B cell (primary cell): ENCODE measurements around the gene PIGM.

Experiments
- EZH2 ChIP-seq: IDR thresholded peaks from 2 replicates; pipeline ENCODE4 v1.6.1; 2012; ENCODE audit warnings: borderline replicate concordance, low read depth, mild to moderate bottlenecking, moderate library complexity, low read length; ENCODE audit not compliant: insufficient read depth, poor library complexity, severe bottlenecking
- TF ChIP-seq, protein P1 (sequence below): fragments of 200-600 bp; IDR thresholded peaks from one replicate; pipeline ENCODE4 v1.8.0; 2022; ENCODE audit warnings: antibody characterized with exemption, mild to moderate bottlenecking

DNA sequence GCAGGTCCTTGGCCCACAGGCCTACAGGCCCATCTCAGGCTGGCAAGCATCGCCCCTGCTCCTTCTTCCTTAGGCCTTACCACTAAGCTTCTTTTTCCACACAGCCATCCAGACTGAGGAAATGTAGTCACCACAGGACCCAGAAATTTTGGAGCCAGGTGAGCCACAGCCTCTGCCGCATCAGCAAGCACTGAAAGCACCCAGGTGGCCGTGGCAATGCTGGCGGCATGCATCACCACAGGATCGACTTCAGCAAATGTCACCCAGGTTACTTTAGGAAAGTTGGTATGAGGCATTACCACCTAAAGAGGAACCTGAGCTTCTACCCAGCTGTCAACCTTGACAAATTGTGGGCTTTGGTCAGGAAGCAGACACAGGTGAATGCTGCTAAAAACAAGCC is 11.6 kb downstream of the PIGM start:
- TF ChIP-seq, protein P1, sequence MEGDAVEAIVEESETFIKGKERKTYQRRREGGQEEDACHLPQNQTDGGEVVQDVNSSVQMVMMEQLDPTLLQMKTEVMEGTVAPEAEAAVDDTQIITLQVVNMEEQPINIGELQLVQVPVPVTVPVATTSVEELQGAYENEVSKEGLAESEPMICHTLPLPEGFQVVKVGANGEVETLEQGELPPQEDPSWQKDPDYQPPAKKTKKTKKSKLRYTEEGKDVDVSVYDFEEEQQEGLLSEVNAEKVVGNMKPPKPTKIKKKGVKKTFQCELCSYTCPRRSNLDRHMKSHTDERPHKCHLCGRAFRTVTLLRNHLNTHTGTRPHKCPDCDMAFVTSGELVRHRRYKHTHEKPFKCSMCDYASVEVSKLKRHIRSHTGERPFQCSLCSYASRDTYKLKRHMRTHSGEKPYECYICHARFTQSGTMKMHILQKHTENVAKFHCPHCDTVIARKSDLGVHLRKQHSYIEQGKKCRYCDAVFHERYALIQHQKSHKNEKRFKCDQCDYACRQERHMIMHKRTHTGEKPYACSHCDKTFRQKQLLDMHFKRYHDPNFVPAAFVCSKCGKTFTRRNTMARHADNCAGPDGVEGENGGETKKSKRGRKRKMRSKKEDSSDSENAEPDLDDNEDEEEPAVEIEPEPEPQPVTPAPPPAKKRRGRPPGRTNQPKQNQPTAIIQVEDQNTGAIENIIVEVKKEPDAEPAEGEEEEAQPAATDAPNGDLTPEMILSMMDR: no peak
- TF ChIP-seq EZH2: no peak
